Skeletal muscle satellite cell (primary cell): ENCODE results near the gene CYB561D2. TPM values are rescaled to one million over a fixed set of nuclear protein-coding genes. Genes with fewer than 3 reads are reported as not detected.
"Not testable (repeated sequence)": the region's sequence is repeated elsewhere in the genome, so short reads cannot be mapped to it uniquely, and the experiment has no call there.

ENCODE experiments used
- H3K27me3 ChIP-seq: 2 replicates; pipeline ENCODE4 v1.7.0; 2013; ENCODE audit warnings: low read length; ENCODE audit not compliant: control insufficient read depth, insufficient read depth
- H3K36me3 ChIP-seq: 2 replicates; pipeline ENCODE4 v1.7.0; 2013; ENCODE audit warnings: mild to moderate bottlenecking, control low read depth, low read length; ENCODE audit not compliant: insufficient read depth
- H3K4me1 ChIP-seq: 2 replicates; pipeline ENCODE4 v1.7.0; 2013; ENCODE audit warnings: low read length; ENCODE audit not compliant: control insufficient read depth, insufficient read depth
- H3K4me2 ChIP-seq: 2 replicates; pipeline ENCODE4 v1.7.0; 2013; ENCODE audit warnings: mild to moderate bottlenecking, low read length
- H3K4me3 ChIP-seq: 2 replicates; pipeline ENCODE4 v1.7.0; 2013; ENCODE audit warnings: low read length
- H3K9ac ChIP-seq: 2 replicates; pipeline ENCODE4 v1.7.0; 2013; ENCODE audit warnings: mild to moderate bottlenecking, low read depth, low read length, moderate library complexity
- H3K9me3 ChIP-seq: replicated peaks from 2 replicates; pipeline ENCODE4 v1.7.0; 2013; ENCODE audit warnings: mild to moderate bottlenecking, control low read depth, low read length
- total RNA-seq: library from RNA; depleted of rRNA; stranded (reverse); fragments of >200 nt; gene quantifications from 2 replicates; pipeline ENCODE4 v1.2.3, GENCODE V29; 2012; rRNA removed

Gene CYB561D2, protein sequence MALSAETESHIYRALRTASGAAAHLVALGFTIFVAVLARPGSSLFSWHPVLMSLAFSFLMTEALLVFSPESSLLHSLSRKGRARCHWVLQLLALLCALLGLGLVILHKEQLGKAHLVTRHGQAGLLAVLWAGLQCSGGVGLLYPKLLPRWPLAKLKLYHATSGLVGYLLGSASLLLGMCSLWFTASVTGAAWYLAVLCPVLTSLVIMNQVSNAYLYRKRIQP
- total RNA-seq: 23.1 and 29.9 TPM in 2 replicates

DNA sequence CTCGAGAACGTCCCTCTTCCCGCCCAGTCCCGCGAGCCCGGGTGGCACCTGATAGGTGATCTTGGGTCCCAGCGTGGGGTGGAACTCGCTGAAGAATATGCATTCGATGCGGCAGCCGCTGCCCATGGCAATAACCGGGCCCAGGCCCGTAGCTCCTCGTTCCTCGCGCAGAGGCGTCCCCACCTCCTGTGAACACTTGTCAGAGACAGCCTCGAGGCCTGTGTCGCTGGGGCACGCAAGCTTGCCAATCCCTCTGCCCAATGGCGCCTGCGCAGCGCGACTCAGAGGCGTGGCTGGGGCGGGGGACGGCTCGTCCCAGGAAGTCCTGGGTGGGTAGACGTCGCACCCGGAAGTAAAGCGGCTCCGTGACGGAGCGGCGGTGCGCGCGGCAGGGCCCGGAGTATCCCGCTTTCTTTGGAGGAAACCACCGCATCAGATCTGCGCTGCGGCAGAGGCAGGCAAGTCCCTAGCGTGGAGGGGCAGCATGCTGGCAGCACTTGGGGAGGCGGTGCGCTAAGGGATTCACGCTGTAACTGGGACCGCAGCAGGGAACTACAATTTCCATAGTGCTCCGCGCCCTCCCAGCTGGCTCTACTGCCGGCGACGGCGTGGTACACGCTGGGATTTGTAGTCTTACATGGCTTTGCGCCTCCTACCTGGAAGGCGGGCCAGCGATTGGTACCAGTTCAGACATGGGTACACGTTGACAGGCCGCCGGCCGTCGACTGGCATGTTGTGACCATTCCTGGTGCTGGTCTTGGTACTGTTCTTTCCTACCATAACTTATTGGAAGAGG, at the start of gene CYB561D2, which contains the start of gene NPRL2:
Gene CYB561D2, plus strand, starts transcription at position 336 of the 796 bp plus-strand sequence. CDS start 572 bp downstream, outside the sequence.
Gene NPRL2, minus strand, starts transcription at position 249 of the 796 bp plus-strand sequence. Its CDS starts 123 bp downstream, at position 126.
- H3K4me2 ChIP-seq: peak within 1 kb of the TSS; percentile 97
- H3K4me3 ChIP-seq: peak within 1 kb of the TSS; percentile 90
- no peaks in the 10 kb centered on the region for H3K9me3 ChIP-seq
- peak within 1 kb of the TSS; percentile 86 for H3K9ac ChIP-seq
- H3K36me3 ChIP-seq: peaks cover 34% of the 10 kb centered on the region
- no peaks in the 10 kb centered on the region for H3K27me3 ChIP-seq
- H3K4me1 ChIP-seq: peaks cover 36% of the 10 kb centered on the region

DNA sequence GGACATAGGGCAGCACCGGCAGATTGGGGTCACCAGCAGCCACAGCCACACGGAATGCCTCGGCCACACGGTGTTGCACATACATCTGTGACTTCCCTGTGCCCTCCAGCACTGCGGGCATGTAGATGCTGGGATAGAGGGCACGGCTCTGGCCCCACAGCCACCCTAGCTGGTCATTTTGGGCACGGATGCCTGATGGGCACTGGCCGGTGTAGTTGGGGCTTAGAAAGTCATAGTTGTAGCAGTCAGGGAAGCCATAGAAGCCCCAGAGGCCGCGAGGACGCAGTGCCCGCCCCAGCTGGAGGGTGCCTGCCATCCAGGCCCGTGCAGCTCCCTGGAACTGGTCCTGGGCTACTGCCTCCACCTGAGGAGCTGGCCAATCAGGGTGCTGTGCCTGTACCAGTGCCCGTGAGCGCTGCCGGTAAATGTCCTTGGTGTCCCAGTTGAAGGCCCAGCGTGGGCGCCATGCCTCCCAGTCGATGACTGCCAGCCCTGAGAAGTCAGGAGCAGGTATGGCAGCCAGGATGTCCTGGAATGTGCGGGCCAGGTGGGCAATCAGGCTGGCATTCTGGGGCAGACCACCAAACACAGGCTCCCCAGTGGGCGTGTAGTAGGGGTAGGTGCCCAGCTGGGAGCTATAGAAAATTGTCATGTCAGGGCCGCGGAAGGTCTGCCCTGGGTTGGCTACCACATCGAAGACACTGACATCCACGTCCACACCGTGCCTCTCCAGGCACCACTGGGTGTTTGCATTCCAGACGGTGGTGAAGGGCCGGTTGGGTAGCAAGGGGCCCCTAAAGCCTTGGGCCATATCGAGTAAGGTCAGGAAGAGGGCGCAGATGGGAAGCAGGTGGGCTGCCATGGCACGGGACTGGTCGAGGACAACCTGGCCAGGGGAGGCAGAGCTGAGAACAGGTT, 48.3 kb upstream of the CYB561D2 start:
- no peak overlapping the region for H3K9ac ChIP-seq
- H3K9me3 ChIP-seq: no peaks in the 10 kb centered on the region

GRCh38 chr3:50303013-50303815, 47.4 kb upstream of the CYB561D2 start, which contains the start of gene HYAL1:
HYAL1 (minus strand) TSS chr3:50303574; CDS start chr3:50302956, 618 bp downstream.
- H3K4me1 ChIP-seq: peaks cover 19% of the 10 kb centered on the region
- H3K9ac ChIP-seq: no peak within 1 kb of the TSS
- H3K36me3 ChIP-seq: no peaks in the 10 kb centered on the region
- no peaks in the 10 kb centered on the region for H3K9me3 ChIP-seq
- no peaks in the 10 kb centered on the region for H3K27me3 ChIP-seq
- no peak within 1 kb of the TSS for H3K4me3 ChIP-seq
- H3K4me2 ChIP-seq: no peak within 1 kb of the TSS

More for the DNA sequence above, 48.3 kb upstream of the CYB561D2 start:
- H3K27me3 ChIP-seq: no peaks in the 10 kb centered on the region
- no peak overlapping the region for H3K4me2 ChIP-seq
- H3K4me3 ChIP-seq: no peak overlapping the region
- H3K4me1 ChIP-seq: peaks cover 22% of the 10 kb centered on the region
- H3K36me3 ChIP-seq: no peaks in the 10 kb centered on the region

DNA sequence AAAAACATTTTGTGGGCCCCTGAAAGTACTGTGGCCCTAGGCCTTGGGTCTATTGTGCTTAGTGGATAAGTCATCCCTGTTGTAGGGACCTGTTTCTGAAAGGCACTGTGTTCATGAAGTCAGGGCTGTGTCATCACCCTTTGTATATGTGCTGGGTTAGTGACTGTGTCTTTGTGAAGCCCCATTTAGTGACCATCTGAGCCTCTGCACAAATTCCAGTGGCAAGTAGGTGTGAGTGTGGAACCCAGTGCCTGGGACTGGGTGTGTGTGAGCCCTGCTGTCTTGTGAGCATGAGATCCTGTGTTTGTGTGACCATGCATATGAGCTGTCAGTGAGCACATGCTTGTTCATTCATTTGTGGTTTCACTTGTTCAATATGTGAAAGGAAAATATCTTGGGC, 46.1 kb upstream of the CYB561D2 start:
- Histone ChIP-seq H3K9me3 (no peaks in the 10 kb centered on the region), H3K9ac (no peak overlapping the region), H3K4me3 (no peak overlapping the region), H3K4me2 (no peak overlapping the region), H3K27me3 (no peaks in the 10 kb centered on the region), H3K4me1 (peaks cover 11% of the 10 kb centered on the region), H3K36me3 (no peaks in the 10 kb centered on the region)

- not testable (repeated sequence) for H3K9ac ChIP-seq, H3K4me3 ChIP-seq, H3K4me1 ChIP-seq, H3K27me3 ChIP-seq, H3K4me2 ChIP-seq, H3K36me3 ChIP-seq, H3K9me3 ChIP-seq
Measured at GRCh38 chr3:50312041-50312440, 38.6 kb upstream of the CYB561D2 start.

GRCh38 chr3:50314342-50314741, 36.3 kb upstream of the CYB561D2 start:
- Histone ChIP-seq H3K9me3 (no peaks in the 10 kb centered on the region), H3K4me1 (peaks cover 10% of the 10 kb centered on the region), H3K36me3 (peaks cover 17% of the 10 kb centered on the region), H3K4me2 (no peak overlapping the region), H3K27me3 (no peaks in the 10 kb centered on the region), H3K9ac (no peak overlapping the region), H3K4me3 (no peak overlapping the region)

DNA sequence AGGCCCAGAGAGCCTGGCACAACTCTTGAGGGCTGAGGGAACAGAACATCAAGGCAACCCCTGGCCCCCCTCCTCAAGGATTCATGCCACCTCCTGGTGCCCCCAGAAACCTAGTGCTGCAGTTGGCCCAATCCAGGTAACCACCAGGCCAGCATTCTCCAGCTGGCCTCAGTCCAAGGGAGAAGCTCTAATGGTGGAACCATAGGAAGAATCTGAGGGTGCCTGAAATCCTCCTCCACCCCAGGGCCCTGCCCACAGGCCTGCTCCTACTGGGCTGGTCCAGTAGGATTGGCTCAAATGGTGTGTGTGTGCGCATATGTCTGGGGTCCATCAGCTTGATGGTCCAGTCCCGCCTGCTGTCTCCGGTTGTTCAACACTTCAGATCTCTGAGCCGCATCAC, 35.8 kb upstream of the CYB561D2 start:
- H3K36me3 ChIP-seq: peaks cover 21% of the 10 kb centered on the region
- no peaks in the 10 kb centered on the region for H3K27me3 ChIP-seq
- H3K4me3 ChIP-seq: no peak overlapping the region
- peaks cover 13% of the 10 kb centered on the region for H3K4me1 ChIP-seq
- no peaks in the 10 kb centered on the region for H3K9me3 ChIP-seq
- H3K9ac ChIP-seq: no peak overlapping the region
- no peak overlapping the region for H3K4me2 ChIP-seq

- Histone ChIP-seq H3K4me1 (peaks cover 21% of the 10 kb centered on the region), H3K27me3 (no peaks in the 10 kb centered on the region), H3K36me3 (peaks cover 22% of the 10 kb centered on the region), H3K4me3 (no peak overlapping the region), H3K9me3 (no peaks in the 10 kb centered on the region), H3K4me2 (no peak overlapping the region), H3K9ac (no peak overlapping the region)
Measured at GRCh38 chr3:50316657-50317242, 33.9 kb upstream of the CYB561D2 start.

DNA sequence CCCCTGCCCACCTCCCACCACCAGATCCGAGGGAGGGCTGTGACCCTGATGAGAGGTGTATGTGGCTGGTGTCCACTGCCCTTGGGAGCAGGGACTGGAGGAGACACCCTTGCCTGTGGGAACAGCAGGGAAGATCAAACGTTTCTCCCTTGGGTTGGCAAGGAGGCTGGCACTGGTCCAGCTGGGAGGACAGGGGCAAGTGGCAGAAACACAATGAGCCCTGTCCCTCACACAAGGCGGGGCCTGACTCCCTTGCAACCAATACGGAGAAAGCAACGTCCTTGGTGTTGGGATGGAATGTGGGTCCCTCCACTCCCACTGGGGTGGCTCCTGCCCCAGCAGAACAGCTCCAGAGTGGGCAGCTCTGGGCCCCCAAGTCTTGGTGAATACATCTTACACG, 33.4 kb upstream of the CYB561D2 start:
- peaks cover 22% of the 10 kb centered on the region for H3K36me3 ChIP-seq

GRCh38 chr3:50318163-50318562, 32.5 kb upstream of the CYB561D2 start:
- H3K4me3 ChIP-seq: no peak overlapping the region
- H3K27me3 ChIP-seq: no peaks in the 10 kb centered on the region
- no peak overlapping the region for H3K9ac ChIP-seq
- H3K36me3 ChIP-seq: peaks cover 22% of the 10 kb centered on the region
- H3K4me2 ChIP-seq: no peak overlapping the region
- H3K9me3 ChIP-seq: no peaks in the 10 kb centered on the region
- peaks cover 31% of the 10 kb centered on the region for H3K4me1 ChIP-seq

More for the DNA sequence above, 33.4 kb upstream of the CYB561D2 start:
- no peaks in the 10 kb centered on the region for H3K9me3 ChIP-seq
- no peaks in the 10 kb centered on the region for H3K27me3 ChIP-seq
- H3K4me1 ChIP-seq: peaks cover 26% of the 10 kb centered on the region
- no peak overlapping the region for H3K4me3 ChIP-seq
- H3K4me2 ChIP-seq: no peak overlapping the region
- H3K9ac ChIP-seq: no peak overlapping the region
